OCI-LY1 (cell line): Measurements from ENCODE around the gene NCKAP5L.
A peak's percentile ranks its signal among the peaks of the same experiment; 100 is the strongest.

Source experiments
- H2AFZ ChIP-seq: fragments of 200-600 bp; sonication (generic), shearing (Covaris generic); 2 replicates; pipeline ENCODE4 v1.6.0; 2014; ENCODE audit warnings: antibody characterized with exemption, mild to moderate bottlenecking, low read length
- H3F3A ChIP-seq: fragments of 200-600 bp; sonication (generic), shearing (Covaris generic); 2 replicates; pipeline ENCODE4 v1.6.0; 2014; ENCODE audit warnings: mild to moderate bottlenecking, antibody characterized with exemption, low read length, moderate library complexity; ENCODE audit not compliant: insufficient read depth
- H3K27ac ChIP-seq: fragments of 200-600 bp; sonication (generic); 2 replicates; pipeline ENCODE4 v1.5.1; 2014; ENCODE audit warnings: low read length, mixed run types, mild to moderate bottlenecking, low read depth; ENCODE audit not compliant: poor library complexity, severe bottlenecking
- H3K27me3 ChIP-seq: fragments of 200-600 bp; sonication (generic); 2 replicates; pipeline ENCODE4 v1.6.0; 2014; ENCODE audit warnings: antibody characterized with exemption, mild to moderate bottlenecking, low read length, moderate library complexity; ENCODE audit not compliant: insufficient read depth
- H3K36me3 ChIP-seq: fragments of 200-600 bp; sonication (generic); 2 replicates; pipeline ENCODE4 v1.6.1; 2014; ENCODE audit warnings: mild to moderate bottlenecking, antibody characterized with exemption, low read length, moderate library complexity, mixed read lengths; ENCODE audit not compliant: insufficient read depth
- H3K4me1 ChIP-seq: fragments of 200-600 bp; sonication (generic); 2 replicates; pipeline ENCODE4 v1.5.1; 2014; ENCODE audit warnings: mild to moderate bottlenecking, low read length, moderate library complexity; ENCODE audit not compliant: insufficient read depth, severe bottlenecking
- H3K4me2 ChIP-seq: fragments of 200-600 bp; sonication (generic), shearing (Covaris generic); 2 replicates; pipeline ENCODE4 v1.6.1; 2014; ENCODE audit warnings: low read length
- H3K4me3 ChIP-seq: fragments of 200-600 bp; sonication (generic); 2 replicates; pipeline ENCODE4 v1.5.1; 2014; ENCODE audit warnings: low read length, low read depth, mild to moderate bottlenecking, mixed read lengths; ENCODE audit not compliant: poor library complexity, severe bottlenecking
- H3K79me2 ChIP-seq: fragments of 200-600 bp; shearing (Covaris generic); 2 replicates; pipeline ENCODE4 v1.6.1; 2016; ENCODE audit warnings: mixed run types, low read length, mixed read lengths; ENCODE audit not compliant: insufficient read depth
- H3K9ac ChIP-seq: fragments of 200-600 bp; sonication (generic), shearing (Covaris generic); 2 replicates; pipeline ENCODE4 v1.6.1; 2014; ENCODE audit warnings: mild to moderate bottlenecking, low read length, mixed read lengths
- H3K9me2 ChIP-seq: fragments of 200-600 bp; sonication (generic), shearing (Covaris generic); 2 replicates; pipeline ENCODE4 v1.6.1; 2014; ENCODE audit warnings: low read depth, mild to moderate bottlenecking, low read length, mixed read lengths
- H3K9me3 ChIP-seq: fragments of 200-600 bp; shearing (Covaris generic); 2 replicates; pipeline ENCODE4 v1.6.1; 2014; ENCODE audit warnings: low read length, mixed read lengths
- H4K20me1 ChIP-seq: fragments of 200-600 bp; sonication (generic), shearing (Covaris generic); 2 replicates; pipeline ENCODE4 v1.6.0; 2016; ENCODE audit warnings: mild to moderate bottlenecking, low read length; ENCODE audit not compliant: insufficient read depth
- EZH2 ChIP-seq: fragments of 200-600 bp; sonication (generic), shearing (Covaris generic); IDR thresholded peaks from 2 replicates; pipeline ENCODE4 v1.8.0; 2017; ENCODE audit warnings: borderline replicate concordance, mixed run types, mild to moderate bottlenecking, antibody characterized with exemption, low read length, moderate library complexity, mixed read lengths
- TF ChIP-seq, protein P1 (sequence below): fragments of 200-600 bp; sonication (generic), shearing (Covaris generic); IDR thresholded peaks from 2 replicates; pipeline ENCODE4 v1.5.1; 2017; ENCODE audit warnings: mild to moderate bottlenecking, antibody characterized with exemption, low read length, moderate library complexity, mixed read lengths

NCKAP5L gene

DNA sequence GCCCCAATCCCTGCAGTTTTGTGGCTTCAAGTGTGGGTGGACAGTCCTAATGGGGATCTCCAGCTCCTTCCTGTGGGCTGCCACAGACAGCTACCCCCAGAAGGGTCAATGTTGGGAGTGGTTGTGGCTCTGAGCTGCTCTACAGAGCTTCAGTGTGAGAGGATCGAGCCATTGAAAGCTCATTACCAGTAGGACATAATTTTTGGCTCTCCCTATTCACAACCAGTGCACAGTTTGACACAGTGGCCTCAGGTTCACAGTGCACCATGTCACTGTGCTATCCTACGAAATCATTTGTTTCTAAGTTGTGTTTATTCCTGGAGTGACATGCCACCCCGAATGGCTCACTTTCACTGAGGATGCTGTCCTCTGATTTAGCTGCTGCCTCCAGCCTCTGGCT is 64.1 kb downstream of the NCKAP5L start:
- no peaks in the 10 kb centered on the region for H3K27me3 ChIP-seq
- H3K9ac ChIP-seq: no peak overlapping the region
- H2AFZ ChIP-seq: no peak overlapping the region
- peaks cover 4% of the 10 kb centered on the region for H3K4me1 ChIP-seq
- no peak overlapping the region for H3K27ac ChIP-seq
- H3K4me2 ChIP-seq: no peak overlapping the region
- H3K9me2 ChIP-seq: no peaks in the 10 kb centered on the region
- no peaks in the 10 kb centered on the region for H3K79me2 ChIP-seq
- H3K36me3 ChIP-seq: peaks cover 55% of the 10 kb centered on the region
- no peaks in the 10 kb centered on the region for H3K9me3 ChIP-seq
- H3K4me3 ChIP-seq: no peak overlapping the region
- H4K20me1 ChIP-seq: no peaks in the 10 kb centered on the region
- TF ChIP-seq, protein P1, sequence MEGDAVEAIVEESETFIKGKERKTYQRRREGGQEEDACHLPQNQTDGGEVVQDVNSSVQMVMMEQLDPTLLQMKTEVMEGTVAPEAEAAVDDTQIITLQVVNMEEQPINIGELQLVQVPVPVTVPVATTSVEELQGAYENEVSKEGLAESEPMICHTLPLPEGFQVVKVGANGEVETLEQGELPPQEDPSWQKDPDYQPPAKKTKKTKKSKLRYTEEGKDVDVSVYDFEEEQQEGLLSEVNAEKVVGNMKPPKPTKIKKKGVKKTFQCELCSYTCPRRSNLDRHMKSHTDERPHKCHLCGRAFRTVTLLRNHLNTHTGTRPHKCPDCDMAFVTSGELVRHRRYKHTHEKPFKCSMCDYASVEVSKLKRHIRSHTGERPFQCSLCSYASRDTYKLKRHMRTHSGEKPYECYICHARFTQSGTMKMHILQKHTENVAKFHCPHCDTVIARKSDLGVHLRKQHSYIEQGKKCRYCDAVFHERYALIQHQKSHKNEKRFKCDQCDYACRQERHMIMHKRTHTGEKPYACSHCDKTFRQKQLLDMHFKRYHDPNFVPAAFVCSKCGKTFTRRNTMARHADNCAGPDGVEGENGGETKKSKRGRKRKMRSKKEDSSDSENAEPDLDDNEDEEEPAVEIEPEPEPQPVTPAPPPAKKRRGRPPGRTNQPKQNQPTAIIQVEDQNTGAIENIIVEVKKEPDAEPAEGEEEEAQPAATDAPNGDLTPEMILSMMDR: no peak
- no peak for TF ChIP-seq EZH2
- H3F3A ChIP-seq: 0 out of 2 replicates have a peak, but pooled peaks cover 12% of the 10 kb centered on the region

DNA sequence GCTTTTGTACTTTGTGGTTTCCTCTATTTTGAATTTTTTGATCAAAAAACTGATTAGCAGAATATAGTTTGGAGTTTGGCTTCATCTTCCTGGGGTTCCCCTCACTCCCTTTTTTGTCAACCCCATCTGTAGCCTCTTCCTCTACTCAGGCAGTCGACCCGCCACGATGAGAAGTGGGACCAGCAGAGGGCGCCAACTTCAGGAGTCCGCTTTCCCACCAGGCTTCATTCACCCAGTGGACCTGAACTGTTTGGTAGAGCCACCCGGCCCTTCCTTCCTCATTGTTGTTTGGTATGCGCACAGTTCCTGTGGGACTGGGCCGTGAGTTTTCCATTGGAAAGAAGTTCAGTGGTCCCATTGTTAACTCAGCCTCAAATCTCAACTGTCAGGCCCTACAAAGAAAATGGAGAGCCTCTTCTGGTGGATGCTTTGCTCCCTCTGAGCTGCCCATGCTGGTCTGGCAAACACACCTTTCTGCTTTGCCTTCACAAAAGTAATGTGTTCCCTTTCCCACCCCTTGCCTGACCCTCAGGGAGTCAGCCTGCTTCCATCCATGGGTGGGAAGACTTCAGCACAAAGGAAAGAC is 65.1 kb downstream of the NCKAP5L start:
- Histone ChIP-seq H3F3A (0 out of 2 replicates have a peak, but pooled peaks cover 12% of the 10 kb centered on the region), H3K27ac (no peak overlapping the region), H3K4me1 (peaks cover 4% of the 10 kb centered on the region)

GRCh38 chr12:49762468-49762847 is 65.8 kb downstream of the NCKAP5L start:
- H3K4me1 ChIP-seq: peaks cover 4% of the 10 kb centered on the region
- peaks cover 72% of the 10 kb centered on the region for H3K36me3 ChIP-seq
- TF ChIP-seq EZH2: no peak
- TF ChIP-seq, protein P1: no peak

More for the DNA sequence above, 65.1 kb downstream of the NCKAP5L start:
- Histone ChIP-seq H3K9me3 (no peaks in the 10 kb centered on the region), H4K20me1 (no peaks in the 10 kb centered on the region), H3K79me2 (no peaks in the 10 kb centered on the region), H3K4me2 (no peak overlapping the region), H2AFZ (no peak overlapping the region), H3K36me3 (peaks cover 65% of the 10 kb centered on the region), H3K9ac (no peak overlapping the region), H3K27me3 (no peaks in the 10 kb centered on the region), H3K4me3 (no peak overlapping the region), H3K9me2 (no peaks in the 10 kb centered on the region)
- no peak for TF ChIP-seq EZH2
- TF ChIP-seq, protein P1: peak; percentile 86

More at GRCh38 chr12:49762468-49762847, 65.8 kb downstream of the NCKAP5L start:
- H3K4me2 ChIP-seq: no peak overlapping the region
- H3K9me2 ChIP-seq: no peaks in the 10 kb centered on the region
- no peaks in the 10 kb centered on the region for H4K20me1 ChIP-seq
- no peaks in the 10 kb centered on the region for H3K9me3 ChIP-seq
- H3K27me3 ChIP-seq: no peaks in the 10 kb centered on the region
- 0 out of 2 replicates have a peak, but pooled peaks cover 12% of the 10 kb centered on the region for H3F3A ChIP-seq
- H3K4me3 ChIP-seq: no peak overlapping the region
- H2AFZ ChIP-seq: no peak overlapping the region
- no peak overlapping the region for H3K9ac ChIP-seq
- no peaks in the 10 kb centered on the region for H3K79me2 ChIP-seq
- no peak overlapping the region for H3K27ac ChIP-seq
